ENCODE results near the gene OSTF1. TPM values are rescaled to one million over a fixed set of nuclear protein-coding genes. Genes with fewer than 3 reads are reported as not detected.

Gene OSTF1, protein sequence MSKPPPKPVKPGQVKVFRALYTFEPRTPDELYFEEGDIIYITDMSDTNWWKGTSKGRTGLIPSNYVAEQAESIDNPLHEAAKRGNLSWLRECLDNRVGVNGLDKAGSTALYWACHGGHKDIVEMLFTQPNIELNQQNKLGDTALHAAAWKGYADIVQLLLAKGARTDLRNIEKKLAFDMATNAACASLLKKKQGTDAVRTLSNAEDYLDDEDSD
- total RNA-seq: 40.0 and 40.3 TPM in 2 replicates

DNA sequence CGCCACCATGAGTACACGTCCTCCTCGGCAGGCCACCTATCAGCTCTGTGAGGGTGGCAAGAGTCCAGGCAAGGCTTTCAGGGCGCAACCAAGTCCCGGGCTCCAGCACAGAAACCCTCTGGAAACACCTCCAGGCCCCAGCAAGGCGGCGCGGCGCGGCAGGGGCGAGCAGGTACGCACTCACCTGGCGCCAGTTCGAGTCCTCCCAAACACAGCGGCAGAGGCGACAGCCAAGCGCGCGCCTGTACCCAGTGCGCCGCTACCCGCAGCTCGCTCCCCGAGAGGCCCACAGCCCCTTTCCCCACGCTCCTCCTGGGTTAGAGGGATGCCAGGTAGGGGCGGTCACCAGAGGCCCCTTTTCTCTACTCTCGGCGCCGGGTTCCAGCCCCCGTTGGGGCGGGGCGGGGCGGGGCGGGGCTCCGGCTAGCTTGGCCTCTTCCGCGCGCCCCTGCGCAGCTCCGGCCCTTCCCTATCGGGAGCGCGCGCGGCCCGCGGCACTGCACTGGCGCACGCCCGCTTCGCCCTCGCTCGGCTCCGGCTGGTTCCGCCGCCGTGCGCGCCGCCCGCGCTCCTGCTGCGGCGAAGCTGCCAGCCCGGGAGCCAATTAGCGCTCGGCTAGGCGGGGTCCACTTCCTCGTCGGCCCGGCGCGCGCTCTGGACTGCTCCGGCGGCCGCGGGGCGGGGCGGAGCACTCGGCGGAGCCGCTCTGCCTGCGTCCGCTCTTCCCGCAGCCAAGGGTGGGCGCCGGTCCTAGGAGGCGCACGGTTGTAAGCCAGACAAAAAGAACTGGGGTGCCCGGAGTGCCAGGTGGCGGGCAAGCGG lies at the start of gene OSTF1, which contains the start of gene NMRK1:
OSTF1 (plus strand) TSS at position 691 of the 822 bp plus-strand sequence. CDS start 179 bp downstream, outside the sequence.
NMRK1 (minus strand) TSS at position 332 of the 822 bp plus-strand sequence. CDS start 5,040 bp downstream, outside the sequence.

Other genes starting within 250 kb of the OSTF1 start
- gene TRPM6, start 200.6 kb upstream of the OSTF1 start, total RNA-seq: under 0.01 TPM in 2 replicates
- gene C9orf40, start 135.6 kb upstream of the OSTF1 start, total RNA-seq: 7.3 and 10.6 TPM in 2 replicates
- gene CARNMT1, start 60.2 kb upstream of the OSTF1 start, total RNA-seq: 13.8 and 15.8 TPM in 2 replicates
- gene NMRK1, start 359 bp upstream of the OSTF1 start, total RNA-seq: 13.4 and 14.1 TPM in 2 replicates